Measurements from ENCODE around the gene RHOBTB1.

DNA sequence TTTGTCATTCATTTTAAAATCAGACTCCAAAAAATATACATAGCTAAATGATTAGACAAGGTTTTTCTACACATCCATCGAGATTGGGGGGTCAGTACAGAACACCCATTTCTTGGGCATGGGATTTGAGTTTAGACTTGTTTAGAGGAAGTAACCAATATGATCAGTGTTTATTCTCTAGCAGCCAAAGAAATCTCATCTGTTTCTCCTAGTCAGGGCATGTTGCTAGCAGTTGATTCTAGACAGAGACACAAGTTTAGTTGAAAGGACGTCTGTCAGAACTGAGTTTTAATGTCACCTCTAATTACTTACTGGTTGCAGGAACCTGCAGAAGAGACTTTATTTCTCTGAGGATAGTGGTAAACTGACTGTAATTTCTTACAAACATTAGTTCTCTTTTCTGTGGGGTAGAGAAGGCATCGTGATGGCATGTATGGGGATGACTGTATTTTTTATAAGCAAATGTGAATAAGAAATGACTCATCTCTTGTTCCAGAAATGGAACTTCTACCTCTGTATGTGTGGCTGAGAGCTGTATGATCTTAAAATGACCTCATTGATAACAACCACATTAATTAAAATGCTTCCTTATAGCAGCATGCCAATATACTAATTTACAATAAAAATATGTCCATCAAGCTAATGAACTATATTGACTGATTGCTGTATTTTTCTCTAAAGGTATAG is 30.6 kb upstream of the RHOBTB1 start:
- TF ChIP-seq, protein P1, sequence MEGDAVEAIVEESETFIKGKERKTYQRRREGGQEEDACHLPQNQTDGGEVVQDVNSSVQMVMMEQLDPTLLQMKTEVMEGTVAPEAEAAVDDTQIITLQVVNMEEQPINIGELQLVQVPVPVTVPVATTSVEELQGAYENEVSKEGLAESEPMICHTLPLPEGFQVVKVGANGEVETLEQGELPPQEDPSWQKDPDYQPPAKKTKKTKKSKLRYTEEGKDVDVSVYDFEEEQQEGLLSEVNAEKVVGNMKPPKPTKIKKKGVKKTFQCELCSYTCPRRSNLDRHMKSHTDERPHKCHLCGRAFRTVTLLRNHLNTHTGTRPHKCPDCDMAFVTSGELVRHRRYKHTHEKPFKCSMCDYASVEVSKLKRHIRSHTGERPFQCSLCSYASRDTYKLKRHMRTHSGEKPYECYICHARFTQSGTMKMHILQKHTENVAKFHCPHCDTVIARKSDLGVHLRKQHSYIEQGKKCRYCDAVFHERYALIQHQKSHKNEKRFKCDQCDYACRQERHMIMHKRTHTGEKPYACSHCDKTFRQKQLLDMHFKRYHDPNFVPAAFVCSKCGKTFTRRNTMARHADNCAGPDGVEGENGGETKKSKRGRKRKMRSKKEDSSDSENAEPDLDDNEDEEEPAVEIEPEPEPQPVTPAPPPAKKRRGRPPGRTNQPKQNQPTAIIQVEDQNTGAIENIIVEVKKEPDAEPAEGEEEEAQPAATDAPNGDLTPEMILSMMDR (IDR thresholded peaks at IDR 0.05), result no peak
- no peak for TF ChIP-seq POLR2A (IDR thresholded peaks at IDR 0.05)
